ENCODE measurements around the gene ABI1.

ABI1 gene

DNA sequence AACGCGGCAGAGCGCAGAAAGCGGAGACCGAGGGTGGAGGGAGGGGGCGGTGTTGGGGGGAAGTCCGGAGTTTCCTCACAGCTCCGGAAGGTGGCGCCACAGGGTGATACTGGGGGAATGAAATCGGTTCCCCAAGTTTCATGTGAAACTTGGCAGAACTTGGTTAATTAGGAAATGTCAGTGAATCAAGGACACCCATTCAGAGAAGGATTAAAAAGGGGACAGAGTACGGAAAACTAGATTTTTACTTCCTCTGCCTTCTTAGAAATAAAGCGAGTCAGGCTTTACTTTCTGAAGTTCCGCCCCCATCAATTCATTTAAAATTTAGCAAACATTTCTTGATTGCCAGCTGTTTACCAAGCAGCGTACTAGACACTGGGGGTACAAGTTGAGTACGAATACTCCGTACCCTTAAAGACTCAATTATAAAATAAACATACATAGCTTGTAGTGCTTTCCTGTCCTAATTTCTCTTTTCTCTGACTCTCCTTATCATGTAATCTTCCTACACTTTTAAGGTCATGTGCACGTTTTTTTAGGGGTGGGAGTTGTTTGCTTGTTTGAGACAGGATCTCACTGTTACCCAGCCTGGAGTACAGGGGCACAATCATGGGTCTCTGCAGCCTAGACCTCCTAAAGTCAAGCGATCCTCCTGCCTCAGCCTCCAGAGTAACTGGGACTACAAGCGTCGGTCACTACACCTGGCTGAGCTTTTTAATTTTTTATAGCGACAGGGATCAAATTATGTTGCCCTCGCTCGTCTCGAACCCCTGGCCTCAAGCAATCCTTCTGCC lies 644 bp upstream of the ABI1 start:
- no peak overlapping the region for H2BK12ac ChIP-seq (ENCODE audit: low read length)
- H2AFZ ChIP-seq (ENCODE audit: low read length): peak overlapping the region; percentile 68
- H2BK5ac ChIP-seq (ENCODE audit: low read length): no peak overlapping the region
- no peak overlapping the region for H3K4me2 ChIP-seq (ENCODE audit: insufficient read depth, low read length, poor library complexity, severe bottlenecking)
- no peak overlapping the region for H3K27ac ChIP-seq (replicated peaks; ENCODE audit: low read length)
- H3K4me3 ChIP-seq (ENCODE audit: low read length in 2 of 2): no peak overlapping the region
- no peak overlapping the region for H4K8ac ChIP-seq (ENCODE audit: low read depth, low read length)
- no peak overlapping the region for H4K91ac ChIP-seq (ENCODE audit: low read depth, low read length, poor library complexity)
- H3K36me3 ChIP-seq (replicated peaks in 1 of 2; ENCODE audit: control insufficient read depth in 2 of 2, insufficient read depth in 2 of 2, low read length in 2 of 2): no peaks in the 10 kb centered on the region
- no peak overlapping the region for H3K4ac ChIP-seq (ENCODE audit: low read length)
- WGBS, 2 donors (ENCODE audit: extremely low coverage in 2 of 2, insufficient read length in 2 of 2, insufficient replicate concordance in 1 of 2): no CpG with 5 or more reads among the region's 24 CpGs
- peaks cover 0 to 5% (median 0%) of the 10 kb centered on the region in 3 experiments for H3K27me3 ChIP-seq (ENCODE audit: control insufficient read depth in 3 of 3, insufficient read depth in 3 of 3, low read depth in 1 of 3, low read length in 3 of 3)
- H3K4me1 ChIP-seq (ENCODE audit: control insufficient read depth in 2 of 2, insufficient read depth in 1 of 2, low read depth in 1 of 2, low read length in 2 of 2): no peaks in the 10 kb centered on the region
- no peak overlapping the region for H2BK15ac ChIP-seq (ENCODE audit: low read length)
- H3K14ac ChIP-seq (ENCODE audit: low read length): no peak overlapping the region
- H2AK5ac ChIP-seq (ENCODE audit: low read depth, low read length): no peak overlapping the region
- H3K18ac ChIP-seq (ENCODE audit: low read length): no peak overlapping the region
- H3K23ac ChIP-seq (ENCODE audit: low read depth, low read length, poor library complexity): no peak overlapping the region
- H3K9ac ChIP-seq (ENCODE audit: low read depth, low read length, poor library complexity): no peak overlapping the region
- peaks cover 7% of the 10 kb centered on the region for H3K79me1 ChIP-seq (ENCODE audit: low read depth, low read length)
- no peak for DNase-seq (ENCODE audit: low spot score)
- H3K9me3 ChIP-seq (replicated peaks in 1 of 2; ENCODE audit: control insufficient read depth in 2 of 2, insufficient read depth in 1 of 2, low read depth in 1 of 2, low read length in 2 of 2): no peaks in the 10 kb centered on the region
- H2BK120ac ChIP-seq (ENCODE audit: low read depth, low read length): no peak overlapping the region

DNA sequence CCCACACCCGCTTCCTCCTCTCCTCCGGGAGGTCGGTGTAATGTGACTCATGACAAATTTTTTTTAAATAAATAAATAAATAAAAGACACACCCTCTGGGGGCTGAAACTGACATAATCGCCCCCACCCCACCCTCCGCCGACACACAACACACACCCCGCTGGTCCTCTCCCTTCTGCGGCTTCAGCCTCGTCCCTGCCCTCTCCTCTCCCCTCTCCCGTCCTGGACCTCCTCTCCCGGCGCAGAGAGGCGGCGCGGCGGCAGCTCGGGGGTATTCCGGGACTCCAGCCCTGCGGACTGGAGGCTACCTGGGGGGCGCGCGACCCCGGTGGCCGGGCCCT lies 686 bp downstream of the ABI1 start:
- H2BK120ac ChIP-seq (ENCODE audit: low read depth, low read length): peak overlapping the region; percentile 89
- peak overlapping the region; percentile 37 for H3K4me2 ChIP-seq (ENCODE audit: insufficient read depth, low read length, poor library complexity, severe bottlenecking)
- H3K27ac ChIP-seq (replicated peaks; ENCODE audit: low read length): peak overlapping the region; percentile 90
- H4K91ac ChIP-seq (ENCODE audit: low read depth, low read length, poor library complexity): no peak overlapping the region
- DNase-seq (ENCODE audit: low spot score): peak; percentile 39
- H3K4ac ChIP-seq (ENCODE audit: low read length): no peak overlapping the region
- peak overlapping the region; percentile 98 for H3K23ac ChIP-seq (ENCODE audit: low read depth, low read length, poor library complexity)
- no peaks in the 10 kb centered on the region for H3K36me3 ChIP-seq (replicated peaks in 1 of 2; ENCODE audit: control insufficient read depth in 2 of 2, insufficient read depth in 2 of 2, low read length in 2 of 2)
- no peak overlapping the region for H2BK12ac ChIP-seq (ENCODE audit: low read length)
- peaks cover 0 to 5% (median 0%) of the 10 kb centered on the region in 3 experiments for H3K27me3 ChIP-seq (ENCODE audit: control insufficient read depth in 3 of 3, insufficient read depth in 3 of 3, low read depth in 1 of 3, low read length in 3 of 3)
- peak overlapping the region; percentile 75 for H3K14ac ChIP-seq (ENCODE audit: low read length)
- no peaks in the 10 kb centered on the region for H3K4me1 ChIP-seq (ENCODE audit: control insufficient read depth in 2 of 2, insufficient read depth in 1 of 2, low read depth in 1 of 2, low read length in 2 of 2)
- H4K8ac ChIP-seq (ENCODE audit: low read depth, low read length): no peak overlapping the region
- peak overlapping the region; percentile 94 for H2BK5ac ChIP-seq (ENCODE audit: low read length)
- no peak overlapping the region for H2AK5ac ChIP-seq (ENCODE audit: low read depth, low read length)
- H3K4me3 ChIP-seq (ENCODE audit: low read length in 2 of 2): peak overlapping the region; percentile 90 to 95
- H3K9me3 ChIP-seq (replicated peaks in 1 of 2; ENCODE audit: control insufficient read depth in 2 of 2, insufficient read depth in 1 of 2, low read depth in 1 of 2, low read length in 2 of 2): no peaks in the 10 kb centered on the region
- no CpG with 5 or more reads among the region's 24 CpGs for whole genome bisulfite sequencing, 2 donors (ENCODE audit: extremely low coverage in 2 of 2, insufficient read length in 2 of 2, insufficient replicate concordance in 1 of 2)
- H3K79me1 ChIP-seq (ENCODE audit: low read depth, low read length): peaks cover 7% of the 10 kb centered on the region
- peak overlapping the region; percentile 92 for H2AFZ ChIP-seq (ENCODE audit: low read length)
- peak overlapping the region; percentile 85 for H2BK15ac ChIP-seq (ENCODE audit: low read length)
- H3K9ac ChIP-seq (ENCODE audit: low read depth, low read length, poor library complexity): peak overlapping the region; percentile 92
- H3K18ac ChIP-seq (ENCODE audit: low read length): peak overlapping the region; percentile 96

DNA sequence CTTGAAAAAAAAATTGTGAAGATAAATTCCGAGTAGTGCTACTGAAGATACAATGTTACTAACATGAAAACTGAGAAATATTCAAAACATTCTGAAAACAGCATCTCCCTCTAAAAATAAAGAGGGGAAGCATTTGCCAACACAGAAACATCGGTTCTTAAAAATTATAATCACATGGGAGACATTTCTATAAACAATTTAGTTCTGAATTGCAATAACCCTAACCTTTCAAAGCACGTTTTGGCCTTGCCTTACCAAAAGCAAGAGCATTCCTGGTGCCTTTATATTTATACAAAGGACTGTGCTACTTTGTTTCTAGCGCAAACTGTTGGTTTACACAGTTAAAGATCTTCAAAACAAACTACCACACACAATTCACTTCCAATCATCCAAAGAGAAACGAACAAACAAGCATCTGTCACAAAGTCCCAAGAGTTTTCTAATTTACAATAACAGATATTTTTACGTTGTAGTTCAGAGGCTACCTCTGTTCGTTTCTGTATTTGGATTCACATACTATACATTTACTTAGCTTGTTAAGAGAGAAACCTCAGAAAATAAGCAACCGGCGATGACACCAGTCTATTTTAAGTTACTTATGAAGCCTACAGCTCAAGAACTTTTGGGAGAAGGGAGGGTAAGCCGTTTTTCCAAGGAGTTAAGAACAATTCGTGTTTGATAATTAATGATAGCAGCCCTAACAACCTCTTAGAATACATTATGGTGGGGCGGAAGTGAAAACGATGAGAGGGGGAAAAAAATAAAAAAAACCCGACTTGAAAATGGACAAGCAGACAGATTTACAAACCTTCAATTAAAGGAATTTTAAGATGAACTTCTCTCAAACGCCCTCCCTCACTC lies 1.3 kb downstream of the ABI1 start:
- Histone ChIP-seq H4K91ac (ENCODE audit: low read depth, low read length, poor library complexity) (no peak overlapping the region), H3K9ac (ENCODE audit: low read depth, low read length, poor library complexity) (no peak overlapping the region), H3K27me3 (ENCODE audit: control insufficient read depth in 3 of 3, insufficient read depth in 3 of 3, low read depth in 1 of 3, low read length in 3 of 3) (peaks cover 0 to 5% (median 0%) of the 10 kb centered on the region in 3 experiments), H3K14ac (ENCODE audit: low read length) (no peak overlapping the region), H2BK12ac (ENCODE audit: low read length) (no peak overlapping the region), H3K9me3 (replicated peaks in 1 of 2; ENCODE audit: control insufficient read depth in 2 of 2, insufficient read depth in 1 of 2, low read depth in 1 of 2, low read length in 2 of 2) (no peaks in the 10 kb centered on the region), H3K36me3 (replicated peaks in 1 of 2; ENCODE audit: control insufficient read depth in 2 of 2, insufficient read depth in 2 of 2, low read length in 2 of 2) (no peaks in the 10 kb centered on the region), H3K4me3 (ENCODE audit: low read length in 2 of 2) (peak overlapping the region; percentile 90 to 95), H3K27ac (replicated peaks; ENCODE audit: low read length) (no peak overlapping the region), H3K4me2 (ENCODE audit: insufficient read depth, low read length, poor library complexity, severe bottlenecking) (peak overlapping the region; percentile 50), H3K23ac (ENCODE audit: low read depth, low read length, poor library complexity) (no peak overlapping the region), H4K8ac (ENCODE audit: low read depth, low read length) (no peak overlapping the region), H3K79me1 (ENCODE audit: low read depth, low read length) (peaks cover 7% of the 10 kb centered on the region), H3K4me1 (ENCODE audit: control insufficient read depth in 2 of 2, insufficient read depth in 1 of 2, low read depth in 1 of 2, low read length in 2 of 2) (no peaks in the 10 kb centered on the region), H2BK120ac (ENCODE audit: low read depth, low read length) (no peak overlapping the region), H2BK5ac (ENCODE audit: low read length) (no peak overlapping the region), H2AK5ac (ENCODE audit: low read depth, low read length) (no peak overlapping the region), H3K18ac (ENCODE audit: low read length) (no peak overlapping the region), H2BK15ac (ENCODE audit: low read length) (no peak overlapping the region), H2AFZ (ENCODE audit: low read length) (peak overlapping the region; percentile 92), H3K4ac (ENCODE audit: low read length) (no peak overlapping the region)
- no CpG with 5 or more reads among the region's 15 CpGs for WGBS, 2 donors (ENCODE audit: extremely low coverage in 2 of 2, insufficient read length in 2 of 2, insufficient replicate concordance in 1 of 2)
- DNase-seq (ENCODE audit: low spot score): no peak

DNA sequence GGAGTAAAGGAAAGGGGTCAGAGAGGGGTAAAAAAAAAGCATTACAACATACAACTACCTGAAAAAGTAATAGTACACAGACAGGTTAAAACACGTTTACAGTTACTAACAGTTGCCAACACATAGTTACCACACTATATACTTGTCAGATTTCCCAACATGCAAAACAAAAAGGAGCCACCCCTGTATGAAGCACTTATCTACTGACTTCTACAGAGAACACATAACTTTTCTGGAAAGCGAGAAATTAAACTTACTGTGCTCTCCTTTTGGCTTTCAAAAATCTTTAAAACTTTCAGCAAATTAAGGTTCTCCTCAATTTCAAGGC lies 2.1 kb downstream of the ABI1 start:
- no peak overlapping the region for H3K27ac ChIP-seq (replicated peaks; ENCODE audit: low read length)
- H2BK12ac ChIP-seq (ENCODE audit: low read length): no peak overlapping the region
- H3K4ac ChIP-seq (ENCODE audit: low read length): no peak overlapping the region
- no peak for DNase-seq (ENCODE audit: low spot score)
- H3K4me3 ChIP-seq (ENCODE audit: low read length in 2 of 2): peak overlapping the region in 1 of 2 donors; percentile 90
- H3K4me1 ChIP-seq (ENCODE audit: control insufficient read depth in 2 of 2, insufficient read depth in 1 of 2, low read depth in 1 of 2, low read length in 2 of 2): no peaks in the 10 kb centered on the region
- H3K9ac ChIP-seq (ENCODE audit: low read depth, low read length, poor library complexity): no peak overlapping the region
- WGBS, 2 donors (ENCODE audit: extremely low coverage in 2 of 2, insufficient read length in 2 of 2, insufficient replicate concordance in 1 of 2): no CpG with 5 or more reads among the region's 2 CpGs
- no peak overlapping the region for H3K14ac ChIP-seq (ENCODE audit: low read length)
- peaks cover 0 to 5% (median 0%) of the 10 kb centered on the region in 3 experiments for H3K27me3 ChIP-seq (ENCODE audit: control insufficient read depth in 3 of 3, insufficient read depth in 3 of 3, low read depth in 1 of 3, low read length in 3 of 3)
- no peaks in the 10 kb centered on the region for H3K9me3 ChIP-seq (replicated peaks in 1 of 2; ENCODE audit: control insufficient read depth in 2 of 2, insufficient read depth in 1 of 2, low read depth in 1 of 2, low read length in 2 of 2)
- peaks cover 7% of the 10 kb centered on the region for H3K79me1 ChIP-seq (ENCODE audit: low read depth, low read length)
- no peak overlapping the region for H3K4me2 ChIP-seq (ENCODE audit: insufficient read depth, low read length, poor library complexity, severe bottlenecking)
- H3K23ac ChIP-seq (ENCODE audit: low read depth, low read length, poor library complexity): no peak overlapping the region
- H4K8ac ChIP-seq (ENCODE audit: low read depth, low read length): no peak overlapping the region
- no peak overlapping the region for H2BK5ac ChIP-seq (ENCODE audit: low read length)
- H2AK5ac ChIP-seq (ENCODE audit: low read depth, low read length): no peak overlapping the region
- H3K36me3 ChIP-seq (replicated peaks in 1 of 2; ENCODE audit: control insufficient read depth in 2 of 2, insufficient read depth in 2 of 2, low read length in 2 of 2): no peaks in the 10 kb centered on the region
- H2BK120ac ChIP-seq (ENCODE audit: low read depth, low read length): no peak overlapping the region
- no peak overlapping the region for H3K18ac ChIP-seq (ENCODE audit: low read length)
- H2AFZ ChIP-seq (ENCODE audit: low read length): no peak overlapping the region
- H2BK15ac ChIP-seq (ENCODE audit: low read length): no peak overlapping the region
- H4K91ac ChIP-seq (ENCODE audit: low read depth, low read length, poor library complexity): no peak overlapping the region
